OCI-LY3 (cell line): ENCODE data around the gene SVOPL.

Experiments
- CTCF ChIP-seq: fragments of 200-600, 300-600 bp; sonication (generic); IDR thresholded peaks from 2 replicates; pipeline ENCODE4 v1.5.1; 2014; ENCODE audit warnings: antibody characterized with exemption, low read length, low read depth
- EZH2phosphoT487 ChIP-seq: fragments of 200-600 bp; shearing (Covaris generic); IDR thresholded peaks from 2 replicates; pipeline ENCODE4 v1.6.1; 2018; ENCODE audit warnings: antibody characterized with exemption, mixed run types, low read depth

DNA sequence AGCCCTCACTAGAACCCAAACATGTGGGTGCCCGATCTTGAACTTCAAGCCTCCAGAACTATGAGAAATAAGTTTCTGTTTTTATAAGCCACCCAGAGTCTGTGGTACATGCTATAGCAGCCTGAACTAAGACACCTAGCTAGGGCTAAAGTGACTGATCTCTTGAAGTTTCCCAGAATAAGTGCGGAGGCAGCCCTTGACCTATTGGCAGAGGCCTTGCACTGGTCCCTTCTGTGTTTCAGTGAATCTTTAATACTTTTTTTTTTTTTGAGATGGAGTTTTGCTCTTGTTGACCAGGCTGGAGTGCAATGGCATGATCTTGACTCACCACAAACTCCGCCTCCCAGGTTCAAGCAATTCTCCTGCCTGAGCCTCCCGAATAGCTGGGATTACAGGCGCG, 85.1 kb downstream of the SVOPL start:
- no peak for TF ChIP-seq CTCF
- TF ChIP-seq EZH2phosphoT487 = no peak
